ENCODE results near the gene SEC16A. TPM values are rescaled to one million over a fixed set of nuclear protein-coding genes. Genes with fewer than 3 reads are reported as not detected.

Gene SEC16A
- total RNA-seq, 2 experiments from 2014 or later = 23.7 to 60.1 TPM

GRCh38 chr9:136531186-136531903, 48.5 kb upstream of the SEC16A start:
- TF ChIP-seq EZH2phosphoT487 (IDR thresholded peaks at IDR 0.05; ENCODE audit: borderline replicate concordance, low read depth, low read length) = no peak
- no peak for TF ChIP-seq CTCF (conservative IDR thresholded peaks at IDR 0.05; ENCODE audit: low read length)
- Histone ChIP-seq H2AFZ (ENCODE audit: low read length) (no peak overlapping the region), H3K79me2 (ENCODE audit: insufficient read depth, low read depth, low read length) (no peaks in the 10 kb centered on the region), H4K20me1 (ENCODE audit: insufficient read depth, low read length) (peaks cover 5% of the 10 kb centered on the region; the same call in 1 of the 2 replicates), H3K4me3 (ENCODE audit: low read depth, low read length, poor library complexity, severe bottlenecking) (no peak overlapping the region), H3K36me3 (ENCODE audit: insufficient read depth, low read length) (peaks cover 8% of the 10 kb centered on the region; the same call in 1 of the 2 replicates), H3K27ac (ENCODE audit: low read depth, low read length, poor library complexity, severe bottlenecking) (no peak overlapping the region), H3K4me1 (ENCODE audit: insufficient read depth, low read length, poor library complexity, severe bottlenecking) (peaks cover 31% of the 10 kb centered on the region), H3K4me2 (ENCODE audit: low read length) (no peak overlapping the region), H3K9me2 (ENCODE audit: insufficient read depth, low read length) (no peaks in the 10 kb centered on the region), H3K9me3 (ENCODE audit: low read length) (no peaks in the 10 kb centered on the region)
- intact Hi-C loops (cut with micrococcal nuclease; ENCODE audit: unreplicated experiment) = no loop called here
- BruUV-seq (replicated peaks) = no TSS peak
- DNase-seq (ENCODE audit: low spot score) = no peak
- ChIA-PET CTCF (ENCODE audit: unreplicated experiment) (no interaction called here), POLR2A (no interaction called here)

- BruUV-seq (replicated peaks) = no TSS peak
- Histone ChIP-seq H3K9me2 (ENCODE audit: insufficient read depth, low read length) (no peaks in the 10 kb centered on the region), H4K20me1 (ENCODE audit: insufficient read depth, low read length) (peaks cover 5% of the 10 kb centered on the region; the same call in 1 of the 2 replicates), H3K9me3 (ENCODE audit: low read length) (no peaks in the 10 kb centered on the region), H2AFZ (ENCODE audit: low read length) (no peak overlapping the region), H3K4me2 (ENCODE audit: low read length) (no peak overlapping the region), H3K79me2 (ENCODE audit: insufficient read depth, low read depth, low read length) (no peaks in the 10 kb centered on the region), H3K36me3 (ENCODE audit: insufficient read depth, low read length) (peaks cover 8% of the 10 kb centered on the region; the same call in 1 of the 2 replicates), H3K4me3 (ENCODE audit: low read depth, low read length, poor library complexity, severe bottlenecking) (no peak overlapping the region), H3K4me1 (ENCODE audit: insufficient read depth, low read length, poor library complexity, severe bottlenecking) (peaks cover 31% of the 10 kb centered on the region), H3K27ac (ENCODE audit: low read depth, low read length, poor library complexity, severe bottlenecking) (no peak overlapping the region)
- ChIA-PET CTCF (ENCODE audit: unreplicated experiment) (no interaction called here), POLR2A (interaction anchor here (0.6 kb wide), 1 partner anchor 168 kb away, joined by 3 read pairs; no protein-coding TSS in a partner anchor)
- TF ChIP-seq CTCF (conservative IDR thresholded peaks at IDR 0.05; ENCODE audit: low read length) (no peak), EZH2phosphoT487 (IDR thresholded peaks at IDR 0.05; ENCODE audit: borderline replicate concordance, low read depth, low read length) (no peak)
- DNase-seq (ENCODE audit: low spot score) = no peak
- intact Hi-C loops (cut with micrococcal nuclease; ENCODE audit: unreplicated experiment) = no loop called here
Measured at GRCh38 chr9:136530461-136531089, 47.7 kb upstream of the SEC16A start.

Measured in OCI-LY7 (cell line).